ENCODE results near the gene CCNDBP1. TPM values are rescaled to one million over a fixed set of nuclear protein-coding genes. Genes with fewer than 3 reads are reported as not detected.

Gene CCNDBP1
- polyA plus RNA-seq, 1 of the 3 experiments (the other 2 are of a cell fraction), result 63.6 TPM

- H3K27me3 ChIP-seq (ENCODE audit: insufficient read depth), result no peaks in the 10 kb centered on the region
- no peak overlapping the region for H3K4me3 ChIP-seq (ENCODE audit: low read depth in 2 of 2, low read length in 1 of 2)
- CTCF ChIA-PET, result interaction anchor here (0.7 to 2.8 kb wide), 4 partner anchors 8 to 96 kb away, joined by 3 to 21 read pairs (median 9); no protein-coding TSS in a partner anchor
- DNase-seq, result no peak
- no peak overlapping the region for H3K4me2 ChIP-seq
- no peaks in the 10 kb centered on the region for H3K9me2 ChIP-seq
- TF ChIP-seq ELF1 (IDR thresholded peaks at IDR 0.05), result no peak
- no peak for TF ChIP-seq SIN3A (IDR thresholded peaks at IDR 0.05; ENCODE audit: borderline replicate concordance, low read depth, low read length)
- TF ChIP-seq, protein P1, sequence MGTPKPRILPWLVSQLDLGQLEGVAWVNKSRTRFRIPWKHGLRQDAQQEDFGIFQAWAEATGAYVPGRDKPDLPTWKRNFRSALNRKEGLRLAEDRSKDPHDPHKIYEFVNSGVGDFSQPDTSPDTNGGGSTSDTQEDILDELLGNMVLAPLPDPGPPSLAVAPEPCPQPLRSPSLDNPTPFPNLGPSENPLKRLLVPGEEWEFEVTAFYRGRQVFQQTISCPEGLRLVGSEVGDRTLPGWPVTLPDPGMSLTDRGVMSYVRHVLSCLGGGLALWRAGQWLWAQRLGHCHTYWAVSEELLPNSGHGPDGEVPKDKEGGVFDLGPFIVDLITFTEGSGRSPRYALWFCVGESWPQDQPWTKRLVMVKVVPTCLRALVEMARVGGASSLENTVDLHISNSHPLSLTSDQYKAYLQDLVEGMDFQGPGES (IDR thresholded peaks at IDR 0.05; ENCODE audit: low read depth, low read length), result no peak
- no peak for TF ChIP-seq RFX5 (IDR thresholded peaks at IDR 0.05; ENCODE audit: low read length)
- TF ChIP-seq FOXJ3 (CRISPR knock-in tag; IDR thresholded peaks at IDR 0.05), result no peak
- TF ChIP-seq TAF1 (IDR thresholded peaks at IDR 0.05; ENCODE audit: borderline replicate concordance, low read depth, low read length), result no peak
- no peak for TF ChIP-seq JUND (IDR thresholded peaks at IDR 0.05)
- no peak for TF ChIP-seq GABPA (IDR thresholded peaks at IDR 0.05; ENCODE audit: low read depth)
- no peak for TF ChIP-seq POLR2AphosphoS5 (IDR thresholded peaks at IDR 0.05; ENCODE audit: low read depth, low read length)
- TF ChIP-seq, protein P2, sequence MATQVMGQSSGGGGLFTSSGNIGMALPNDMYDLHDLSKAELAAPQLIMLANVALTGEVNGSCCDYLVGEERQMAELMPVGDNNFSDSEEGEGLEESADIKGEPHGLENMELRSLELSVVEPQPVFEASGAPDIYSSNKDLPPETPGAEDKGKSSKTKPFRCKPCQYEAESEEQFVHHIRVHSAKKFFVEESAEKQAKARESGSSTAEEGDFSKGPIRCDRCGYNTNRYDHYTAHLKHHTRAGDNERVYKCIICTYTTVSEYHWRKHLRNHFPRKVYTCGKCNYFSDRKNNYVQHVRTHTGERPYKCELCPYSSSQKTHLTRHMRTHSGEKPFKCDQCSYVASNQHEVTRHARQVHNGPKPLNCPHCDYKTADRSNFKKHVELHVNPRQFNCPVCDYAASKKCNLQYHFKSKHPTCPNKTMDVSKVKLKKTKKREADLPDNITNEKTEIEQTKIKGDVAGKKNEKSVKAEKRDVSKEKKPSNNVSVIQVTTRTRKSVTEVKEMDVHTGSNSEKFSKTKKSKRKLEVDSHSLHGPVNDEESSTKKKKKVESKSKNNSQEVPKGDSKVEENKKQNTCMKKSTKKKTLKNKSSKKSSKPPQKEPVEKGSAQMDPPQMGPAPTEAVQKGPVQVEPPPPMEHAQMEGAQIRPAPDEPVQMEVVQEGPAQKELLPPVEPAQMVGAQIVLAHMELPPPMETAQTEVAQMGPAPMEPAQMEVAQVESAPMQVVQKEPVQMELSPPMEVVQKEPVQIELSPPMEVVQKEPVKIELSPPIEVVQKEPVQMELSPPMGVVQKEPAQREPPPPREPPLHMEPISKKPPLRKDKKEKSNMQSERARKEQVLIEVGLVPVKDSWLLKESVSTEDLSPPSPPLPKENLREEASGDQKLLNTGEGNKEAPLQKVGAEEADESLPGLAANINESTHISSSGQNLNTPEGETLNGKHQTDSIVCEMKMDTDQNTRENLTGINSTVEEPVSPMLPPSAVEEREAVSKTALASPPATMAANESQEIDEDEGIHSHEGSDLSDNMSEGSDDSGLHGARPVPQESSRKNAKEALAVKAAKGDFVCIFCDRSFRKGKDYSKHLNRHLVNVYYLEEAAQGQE (IDR thresholded peaks at IDR 0.05; ENCODE audit: low read depth, low read length), result no peak
- no peak for TF ChIP-seq USF1 (IDR thresholded peaks at IDR 0.05; ENCODE audit: borderline replicate concordance, low read depth)
- TF ChIP-seq, protein P3, sequence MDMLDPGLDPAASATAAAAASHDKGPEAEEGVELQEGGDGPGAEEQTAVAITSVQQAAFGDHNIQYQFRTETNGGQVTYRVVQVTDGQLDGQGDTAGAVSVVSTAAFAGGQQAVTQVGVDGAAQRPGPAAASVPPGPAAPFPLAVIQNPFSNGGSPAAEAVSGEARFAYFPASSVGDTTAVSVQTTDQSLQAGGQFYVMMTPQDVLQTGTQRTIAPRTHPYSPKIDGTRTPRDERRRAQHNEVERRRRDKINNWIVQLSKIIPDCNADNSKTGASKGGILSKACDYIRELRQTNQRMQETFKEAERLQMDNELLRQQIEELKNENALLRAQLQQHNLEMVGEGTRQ (IDR thresholded peaks at IDR 0.05; ENCODE audit: borderline replicate concordance, low read depth, low read length), result no peak
- TF ChIP-seq CTCF (IDR thresholded peaks at IDR 0.05), result no peak
- H3K27ac ChIP-seq (ENCODE audit: low read depth in 2 of 2, low read length in 1 of 2), result no peak overlapping the region
- POLR2A ChIA-PET, result no interaction called here
- H3K4me1 ChIP-seq (ENCODE audit: control insufficient read depth in 1 of 2, insufficient read depth in 2 of 2, low read depth in 1 of 2, low read length in 1 of 2), result peaks cover 0 to 10% of the 10 kb centered on the region in 2 experiments; a peak in 2 of 4 replicates
- peaks cover 38 to 59% of the 10 kb centered on the region in 2 experiments for H3K36me3 ChIP-seq (replicated peaks in 1 of 2; ENCODE audit: control insufficient read depth in 1 of 2, insufficient read depth in 2 of 2, low read length in 1 of 2)
- H2AFZ ChIP-seq (ENCODE audit: low read depth), result no peak overlapping the region
- peaks cover 7% of the 10 kb centered on the region for H3F3A ChIP-seq (replicated peaks; ENCODE audit: insufficient read depth)
- peaks cover 21% of the 10 kb centered on the region; the same call in 1 of the 2 replicates for H3K79me2 ChIP-seq (ENCODE audit: insufficient read depth)
- no peaks in the 10 kb centered on the region for H3K9me3 ChIP-seq
- no peaks in the 10 kb centered on the region for H4K20me1 ChIP-seq (ENCODE audit: insufficient read depth)
- WGBS (ENCODE audit: low lambda C conversion rate), result 92% methylated on average over 2 of the region's 2 CpGs
- H3K9ac ChIP-seq, result no peak overlapping the region
Observed at GRCh38 chr15:43189296-43189695, 4.1 kb downstream of the CCNDBP1 start.
